Activated naive CD8-positive, alpha-beta T cell treated with anti-CD3 and anti-CD28 coated beads, Interleukin-2, amount 10 ng/mL, durations not matched to agents 7 days and 5 days (primary cell): ENCODE data around the gene PAX5. TPM values are rescaled to one million over a fixed set of nuclear protein-coding genes. Genes with fewer than 3 reads are reported as not detected.

Source experiments
- ATAC-seq: fragments of 150-1000 bp; cut with Tn5 transposase; one replicate; pipeline ENCODE4 v1.10.0; 2021; ENCODE audit warnings: low read depth, moderate library complexity
- POLR2A ChIA-PET: fragments of 350-600 bp; sonication (Branson Sonifier 250); formaldehyde crosslinking; loops from one replicate; lab custom pipeline; 2021; ENCODE audit warnings: antibody characterized with exemption; lab: Charles Lee
- DNase-seq: peaks from one replicate; pipeline ENCODE4 v3.0.0; 2021
- H3K27ac Mint-ChIP-seq: one replicate; pipeline ENCODE4 v1.8.0; 2022; ENCODE audit warnings: mild to moderate bottlenecking, mixed read lengths
- H3K27me3 Mint-ChIP-seq: one replicate; pipeline ENCODE4 v1.8.0; 2022; ENCODE audit warnings: mild to moderate bottlenecking, moderate library complexity, mixed read lengths
- H3K36me3 Mint-ChIP-seq: one replicate; pipeline ENCODE4 v1.8.0; 2021; ENCODE audit warnings: mild to moderate bottlenecking, mixed read lengths
- H3K4me1 Mint-ChIP-seq: one replicate; pipeline ENCODE4 v1.8.0; 2021; ENCODE audit warnings: mixed read lengths
- H3K4me3 Mint-ChIP-seq: one replicate; pipeline ENCODE4 v1.8.0; 2022; ENCODE audit warnings: mild to moderate bottlenecking, moderate library complexity, mixed read lengths
- H3K9me3 Mint-ChIP-seq: one replicate; pipeline ENCODE4 v1.8.0; 2021; ENCODE audit warnings: mixed read lengths
- total RNA-seq, 2 experiments: library from RNA; stranded (reverse); gene quantifications; one replicate each; pipeline ENCODE4 v1.2.3, GENCODE V29; 2021

PAX5 gene
- total RNA-seq, 2 experiments from 2014 or later: 0.89 to 1.1 TPM

DNA sequence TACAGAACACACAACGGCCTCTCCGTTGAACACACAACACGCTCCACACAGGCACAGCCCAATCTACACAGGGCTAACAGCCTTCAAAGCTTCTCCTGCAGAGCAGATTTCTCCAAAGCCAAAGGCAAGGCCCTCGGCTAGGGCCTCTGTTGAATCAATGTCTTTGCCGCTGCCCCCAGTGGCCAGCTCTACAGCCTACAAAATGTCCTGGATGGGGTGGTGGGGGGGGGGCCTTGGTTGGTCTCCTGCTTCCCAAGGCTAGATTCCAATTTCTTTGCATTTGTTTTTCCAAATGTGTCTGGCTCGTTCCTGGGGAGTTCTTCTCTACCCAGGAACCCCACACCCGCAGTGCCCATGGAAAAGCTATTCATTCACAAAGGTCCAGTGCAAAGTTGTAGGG lies 167.2 kb downstream of the PAX5 start:
- no peak overlapping the region for H3K4me3 Mint-ChIP-seq
- H3K36me3 Mint-ChIP-seq: no peaks in the 10 kb centered on the region
- peaks cover 5% of the 10 kb centered on the region for H3K27me3 Mint-ChIP-seq
- ATAC-seq: no peak
- DNase-seq: no peak
- no peaks in the 10 kb centered on the region for H3K4me1 Mint-ChIP-seq
- POLR2A ChIA-PET: no interaction called here
- H3K9me3 Mint-ChIP-seq: no peaks in the 10 kb centered on the region
- no peak overlapping the region for H3K27ac Mint-ChIP-seq

DNA sequence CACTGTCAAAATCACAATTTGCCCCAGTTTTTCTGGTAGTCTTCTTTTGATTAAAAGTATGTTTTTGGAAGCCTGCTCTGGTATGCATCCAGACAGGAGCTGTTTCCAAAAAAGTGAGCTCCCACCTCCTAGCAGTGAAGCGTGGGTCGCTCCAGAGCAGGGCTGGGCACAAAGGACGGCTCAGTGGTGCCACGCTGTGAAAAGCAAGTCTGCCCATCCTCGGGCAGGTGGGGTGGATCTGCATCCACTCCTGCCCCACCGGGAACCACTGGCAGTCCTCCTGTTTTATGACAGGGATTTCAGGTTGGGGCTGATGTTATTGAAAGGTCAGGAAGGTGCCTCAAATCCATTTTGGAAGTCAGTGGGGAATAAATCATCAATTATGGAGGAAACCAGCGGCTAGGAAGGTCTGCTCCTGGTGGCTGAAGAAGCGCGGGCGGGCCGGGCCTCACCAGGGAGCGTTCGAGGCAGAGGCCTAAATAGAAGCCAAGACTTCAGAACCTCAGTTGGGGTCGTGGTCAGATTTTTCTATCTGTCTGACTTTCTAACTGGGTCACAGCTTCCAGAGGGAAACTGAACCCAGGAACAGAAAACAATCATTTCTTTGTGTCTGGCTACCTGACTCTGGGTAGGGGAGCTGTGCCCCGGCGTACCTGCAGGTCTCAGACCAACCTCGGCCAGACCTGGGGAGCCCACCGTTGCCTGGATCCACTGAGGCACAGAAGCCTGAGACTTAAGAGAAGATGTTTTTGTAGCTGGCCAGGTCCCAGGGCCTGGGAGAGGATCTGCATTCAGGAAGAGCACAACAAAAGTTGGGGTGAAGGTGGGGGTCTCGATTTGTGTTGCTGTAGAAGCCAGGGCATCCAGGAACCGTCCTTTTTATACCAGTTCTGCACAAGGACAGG lies 168.1 kb downstream of the PAX5 start:
- Mint-ChIP-seq H3K27ac (no peak overlapping the region), H3K36me3 (no peaks in the 10 kb centered on the region), H3K9me3 (no peaks in the 10 kb centered on the region), H3K4me3 (no peak overlapping the region), H3K4me1 (no peaks in the 10 kb centered on the region), H3K27me3 (peaks cover 5% of the 10 kb centered on the region)
- ATAC-seq (no peak), DNase-seq (no peak)
- POLR2A ChIA-PET: no interaction called here

DNA sequence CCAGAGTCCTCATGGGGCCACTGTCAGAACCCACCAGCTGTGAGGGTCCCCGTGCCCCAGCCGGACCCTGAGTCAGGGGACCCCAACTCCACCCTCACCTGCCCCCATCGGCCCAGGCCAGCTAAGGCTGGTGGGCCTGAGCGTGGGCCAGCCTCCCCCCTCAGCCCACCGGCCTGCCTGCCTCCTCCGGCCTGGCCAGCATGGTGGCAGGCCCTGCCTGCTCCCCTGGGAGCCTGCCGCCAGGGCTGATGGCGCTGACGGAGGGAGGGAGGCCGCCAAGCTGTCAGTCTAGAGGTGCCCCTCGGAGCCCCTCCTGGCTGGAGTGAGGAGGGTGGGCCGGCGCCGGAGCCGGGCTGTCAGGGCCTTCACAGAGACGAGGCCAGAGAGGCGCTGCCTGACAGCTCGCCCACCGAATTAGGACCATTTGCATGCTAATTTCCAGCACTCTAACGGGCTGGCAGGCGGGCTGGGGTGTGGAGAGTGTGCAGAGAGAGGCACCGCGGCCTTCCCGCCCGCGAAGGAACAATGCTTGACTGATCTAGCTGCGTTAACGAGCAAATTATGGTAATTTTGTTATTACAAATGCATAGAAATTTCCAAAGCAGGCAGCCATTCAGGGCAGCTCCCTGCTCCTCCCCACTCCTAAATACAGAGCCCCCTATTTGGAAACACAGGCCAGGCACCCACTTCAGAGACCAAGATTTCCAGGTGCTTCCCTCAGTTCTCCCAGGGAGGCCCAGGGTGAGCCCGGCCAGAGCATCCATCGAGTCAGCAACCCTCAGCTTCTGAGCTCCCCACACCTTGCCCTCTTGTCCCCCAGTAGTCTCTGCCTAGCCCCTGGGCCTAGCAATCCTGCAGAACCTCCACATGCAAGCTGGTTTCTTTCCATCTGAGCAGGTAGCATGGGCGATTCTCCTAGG lies 169.3 kb downstream of the PAX5 start:
- Mint-ChIP-seq H3K27ac (no peak overlapping the region), H3K4me1 (no peaks in the 10 kb centered on the region), H3K36me3 (no peaks in the 10 kb centered on the region), H3K9me3 (no peaks in the 10 kb centered on the region), H3K4me3 (no peak overlapping the region), H3K27me3 (peaks cover 5% of the 10 kb centered on the region)
- no peak for DNase-seq
- no peak for ATAC-seq
- POLR2A ChIA-PET: no interaction called here

DNA sequence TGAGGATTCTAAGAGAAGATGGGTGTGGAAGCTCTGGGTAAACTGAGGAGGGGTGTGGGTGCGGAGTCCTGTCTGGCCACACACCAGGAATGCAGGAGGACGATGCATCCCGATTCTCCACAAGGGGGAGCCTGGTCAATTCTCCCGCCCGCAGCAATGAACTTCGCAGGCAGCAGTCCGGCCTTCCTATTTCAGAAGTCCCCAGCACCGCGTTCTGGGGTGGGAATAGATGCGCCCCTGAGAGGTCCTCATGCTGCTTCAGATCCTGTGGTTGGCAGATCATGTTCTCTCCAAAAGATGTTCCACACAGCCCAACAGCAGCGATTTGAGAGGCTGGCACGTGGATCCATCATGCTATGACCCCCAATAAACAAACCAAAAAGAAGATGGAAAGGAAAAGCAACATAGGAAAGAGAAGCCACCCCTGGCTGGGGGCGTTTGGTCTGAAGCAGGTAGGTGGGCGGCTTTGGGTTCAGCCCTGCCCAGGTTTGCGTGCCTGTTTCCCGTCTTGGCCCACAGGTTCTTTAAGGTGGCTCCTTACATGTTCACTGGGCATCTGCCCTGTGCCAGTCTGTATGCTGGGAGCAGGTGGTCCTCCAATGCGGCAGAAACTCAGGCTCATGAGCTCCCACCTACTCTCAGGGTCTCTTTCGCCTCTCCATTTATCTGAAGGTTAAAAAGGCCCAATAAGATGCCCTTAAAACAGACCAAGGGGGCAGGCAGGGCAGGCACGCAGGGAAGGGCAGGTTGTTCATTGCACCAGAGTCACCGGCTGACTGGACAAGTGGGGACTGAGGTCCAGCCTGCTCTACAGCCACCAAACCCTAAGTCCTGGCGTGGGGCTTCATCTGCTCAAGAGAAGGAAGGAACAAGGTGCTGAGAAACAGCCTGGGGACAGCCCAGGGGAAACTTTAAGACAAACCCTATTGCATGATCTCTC lies 171.6 kb downstream of the PAX5 start:
- peaks cover 10% of the 10 kb centered on the region for H3K27me3 Mint-ChIP-seq
- no peak for DNase-seq

DNA sequence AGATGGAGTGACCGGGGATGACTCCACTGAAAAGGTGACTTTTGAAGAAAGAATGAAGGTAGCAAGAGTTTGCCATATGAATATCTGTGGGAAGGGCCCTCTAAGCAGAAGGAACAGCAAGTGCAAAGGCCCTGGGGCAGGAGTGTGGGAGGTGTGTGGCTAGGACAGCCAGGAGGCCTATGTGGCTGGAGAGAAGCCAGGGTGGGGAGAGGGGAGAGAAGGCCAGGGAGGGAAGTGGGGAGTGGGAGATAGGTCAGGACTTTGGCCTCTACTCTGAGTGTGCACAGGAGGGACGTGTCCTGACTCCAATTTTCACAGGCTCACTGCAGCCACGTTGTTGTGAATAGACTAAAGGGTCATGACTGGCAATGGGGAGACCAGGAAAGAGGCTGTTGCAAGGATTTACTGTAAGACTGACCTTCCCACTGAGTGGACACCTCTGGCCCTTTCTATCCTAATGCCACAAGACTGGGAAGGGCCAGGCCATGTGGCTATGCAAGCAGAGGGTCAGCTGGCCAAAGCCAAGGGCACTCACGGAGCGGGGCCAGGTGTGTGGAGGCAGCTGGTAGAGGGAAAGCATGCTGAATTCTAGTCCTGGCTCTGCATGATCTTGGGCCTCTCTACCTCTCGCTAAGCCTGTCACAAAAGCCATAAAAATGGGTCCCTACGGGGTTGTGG lies 172.4 kb downstream of the PAX5 start:
- ATAC-seq (no peak), DNase-seq (no peak)
- Mint-ChIP-seq H3K36me3 (no peaks in the 10 kb centered on the region), H3K27me3 (peaks cover 10% of the 10 kb centered on the region), H3K27ac (no peak overlapping the region), H3K9me3 (no peaks in the 10 kb centered on the region), H3K4me3 (no peak overlapping the region), H3K4me1 (no peaks in the 10 kb centered on the region)
- POLR2A ChIA-PET: no interaction called here

More for the DNA sequence above, 171.6 kb downstream of the PAX5 start:
- Mint-ChIP-seq H3K36me3 (no peaks in the 10 kb centered on the region), H3K4me3 (no peak overlapping the region), H3K4me1 (no peaks in the 10 kb centered on the region), H3K27ac (no peak overlapping the region), H3K9me3 (no peaks in the 10 kb centered on the region)
- no peak for ATAC-seq
- POLR2A ChIA-PET: no interaction called here

DNA sequence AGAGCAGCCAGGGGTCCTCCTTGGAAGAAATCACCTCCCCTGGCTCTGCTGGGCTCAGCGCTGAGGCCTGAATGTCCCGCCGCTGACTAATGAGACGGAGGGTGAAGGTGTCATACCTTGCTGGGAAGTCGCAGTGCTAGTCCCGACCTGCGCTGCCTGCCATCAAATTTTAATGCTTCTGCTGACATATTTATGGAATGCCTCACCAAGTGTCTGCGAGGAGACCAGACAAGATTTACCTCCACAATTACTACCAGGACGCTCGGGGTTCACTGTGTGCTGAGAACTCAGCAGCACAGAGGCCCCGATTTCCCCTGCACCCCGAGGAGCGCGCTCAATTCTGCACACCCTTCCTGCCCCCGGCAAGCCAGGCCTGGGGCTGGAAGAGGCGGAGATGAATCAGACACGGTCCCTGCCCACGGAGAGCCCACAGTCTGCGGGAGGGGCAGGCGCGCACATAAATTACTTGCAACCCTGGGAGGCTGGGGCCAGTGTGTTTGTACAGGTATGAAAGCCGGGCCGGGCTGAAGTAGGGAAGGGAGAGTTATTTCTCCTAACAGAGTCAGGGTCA lies 175.2 kb downstream of the PAX5 start:
- POLR2A ChIA-PET: no interaction called here
- Mint-ChIP-seq H3K27ac (no peak overlapping the region), H3K9me3 (no peaks in the 10 kb centered on the region), H3K27me3 (peaks cover 11% of the 10 kb centered on the region), H3K36me3 (no peaks in the 10 kb centered on the region), H3K4me3 (no peak overlapping the region), H3K4me1 (peaks cover 11% of the 10 kb centered on the region)
- DNase-seq: no peak
- no peak for ATAC-seq

DNA sequence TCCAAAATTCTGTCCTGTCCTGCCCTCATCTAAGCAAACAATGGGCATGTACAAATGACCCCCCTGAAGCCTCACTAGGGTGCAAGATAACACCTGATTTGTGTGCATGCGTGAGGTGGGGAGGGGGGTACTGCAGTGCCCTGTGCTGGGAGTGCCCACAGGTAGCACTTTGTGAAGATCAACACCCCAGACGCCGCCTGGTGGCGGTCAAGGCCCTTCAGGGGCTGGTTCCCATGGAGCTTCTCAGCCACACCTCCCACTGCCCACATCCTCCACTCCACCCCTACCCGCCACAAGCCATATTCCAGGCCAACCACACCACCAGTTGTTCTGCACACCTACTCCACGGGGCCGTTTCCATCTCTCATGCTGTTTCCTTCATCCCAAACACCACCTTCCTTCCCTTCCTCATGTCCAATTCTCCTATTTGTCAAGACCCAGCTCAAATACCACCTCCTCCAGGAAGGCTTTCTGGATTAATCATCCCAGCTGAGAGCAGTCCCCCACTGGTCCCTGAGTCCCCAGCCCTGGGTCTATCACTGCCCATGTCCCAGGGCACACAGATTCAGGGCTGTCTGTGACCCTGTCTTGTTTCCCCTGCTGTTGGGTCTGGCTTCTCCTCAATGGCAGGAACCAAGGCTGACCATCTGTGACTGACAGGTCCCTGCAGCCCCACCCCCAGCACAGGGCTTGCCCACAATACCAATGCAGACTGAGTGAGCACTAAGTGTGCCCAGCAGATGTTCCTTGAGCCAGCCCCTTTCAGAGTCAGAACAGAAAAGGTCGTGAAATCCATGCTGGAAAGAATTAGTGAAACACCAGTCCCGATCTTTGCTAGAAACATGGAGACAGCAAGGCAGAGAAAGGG lies 178.4 kb downstream of the PAX5 start:
- Mint-ChIP-seq H3K27me3 (peaks cover 12% of the 10 kb centered on the region), H3K4me3 (peak overlapping the region; percentile 9), H3K9me3 (no peaks in the 10 kb centered on the region), H3K27ac (no peak overlapping the region), H3K36me3 (no peaks in the 10 kb centered on the region), H3K4me1 (peaks cover 11% of the 10 kb centered on the region)
- DNase-seq (peak; percentile 67), ATAC-seq (peak; percentile 88)
- POLR2A ChIA-PET: no interaction called here

DNA sequence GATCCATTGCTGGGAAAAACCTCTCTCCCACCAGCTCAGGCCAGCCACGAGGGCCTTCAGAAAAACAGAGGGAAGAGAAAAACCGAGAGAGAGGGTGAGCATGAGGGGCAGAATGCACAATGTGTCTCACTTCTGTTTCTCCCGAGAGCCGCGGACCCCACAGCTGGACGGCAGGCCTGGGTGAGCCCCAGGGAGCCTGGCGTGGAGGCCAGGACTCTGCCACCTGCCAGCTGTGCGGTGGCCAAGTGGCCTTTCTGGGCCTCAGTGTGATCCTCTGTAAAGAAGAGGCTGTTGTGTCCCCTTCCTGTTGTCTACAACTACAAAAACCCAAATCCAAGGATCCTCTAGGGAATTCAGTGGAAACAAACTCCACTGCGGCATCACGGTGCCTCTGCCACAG lies 179.3 kb downstream of the PAX5 start:
- H3K9me3 Mint-ChIP-seq: no peaks in the 10 kb centered on the region
- peaks cover 11% of the 10 kb centered on the region for H3K4me1 Mint-ChIP-seq
- DNase-seq (no peak), ATAC-seq (no peak)
- H3K27ac Mint-ChIP-seq: no peak overlapping the region
- H3K27me3 Mint-ChIP-seq: peaks cover 12% of the 10 kb centered on the region
- POLR2A ChIA-PET: no interaction called here
- no peaks in the 10 kb centered on the region for H3K36me3 Mint-ChIP-seq
- H3K4me3 Mint-ChIP-seq: no peak overlapping the region

DNA sequence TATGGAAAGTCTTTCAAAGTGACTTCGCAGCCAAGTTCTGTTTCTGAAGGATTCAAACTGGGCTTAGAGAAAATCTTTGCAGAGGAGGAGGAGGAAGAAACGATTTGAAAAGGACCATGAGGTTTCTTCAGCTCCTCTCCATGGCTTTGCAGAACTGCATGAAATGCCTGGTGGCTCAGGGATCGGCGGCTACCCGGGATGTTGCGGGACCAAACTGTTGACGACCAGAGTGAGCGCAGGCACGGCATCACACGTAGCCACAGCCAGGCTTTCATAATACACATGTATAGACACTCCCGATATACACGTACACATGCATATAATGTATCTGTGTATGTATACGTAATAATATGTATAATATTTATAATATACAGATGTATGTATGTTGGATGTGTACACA lies 180.0 kb downstream of the PAX5 start:
- Mint-ChIP-seq H3K4me1 (peaks cover 11% of the 10 kb centered on the region), H3K9me3 (no peaks in the 10 kb centered on the region), H3K27ac (no peak overlapping the region), H3K27me3 (peaks cover 10% of the 10 kb centered on the region), H3K36me3 (no peaks in the 10 kb centered on the region), H3K4me3 (no peak overlapping the region)
- no peak for DNase-seq
- POLR2A ChIA-PET: no interaction called here
- ATAC-seq: no peak

DNA sequence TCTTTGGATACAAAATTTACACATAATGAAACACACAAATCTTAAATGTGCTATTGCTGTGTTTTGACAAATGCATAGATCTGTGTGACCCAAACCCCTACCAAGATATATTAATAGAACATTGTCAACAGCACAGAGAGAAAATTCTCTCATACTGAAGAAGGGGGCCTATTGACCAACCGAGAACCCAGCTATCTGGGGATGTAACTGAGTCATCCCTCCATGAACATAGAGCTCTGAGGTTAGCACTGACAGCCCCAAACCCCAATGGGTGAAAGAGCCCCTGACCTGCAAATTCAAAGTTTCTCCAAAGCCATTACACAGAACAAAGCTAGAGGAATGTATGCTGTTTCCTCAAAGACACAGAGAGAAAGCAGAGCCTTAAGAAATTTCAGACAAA lies 180.8 kb downstream of the PAX5 start:
- POLR2A ChIA-PET: no interaction called here
- Mint-ChIP-seq H3K27ac (no peak overlapping the region), H3K27me3 (peaks cover 5% of the 10 kb centered on the region), H3K9me3 (no peaks in the 10 kb centered on the region), H3K36me3 (no peaks in the 10 kb centered on the region), H3K4me1 (peaks cover 11% of the 10 kb centered on the region), H3K4me3 (no peak overlapping the region)
- DNase-seq (no peak), ATAC-seq (no peak)

DNA sequence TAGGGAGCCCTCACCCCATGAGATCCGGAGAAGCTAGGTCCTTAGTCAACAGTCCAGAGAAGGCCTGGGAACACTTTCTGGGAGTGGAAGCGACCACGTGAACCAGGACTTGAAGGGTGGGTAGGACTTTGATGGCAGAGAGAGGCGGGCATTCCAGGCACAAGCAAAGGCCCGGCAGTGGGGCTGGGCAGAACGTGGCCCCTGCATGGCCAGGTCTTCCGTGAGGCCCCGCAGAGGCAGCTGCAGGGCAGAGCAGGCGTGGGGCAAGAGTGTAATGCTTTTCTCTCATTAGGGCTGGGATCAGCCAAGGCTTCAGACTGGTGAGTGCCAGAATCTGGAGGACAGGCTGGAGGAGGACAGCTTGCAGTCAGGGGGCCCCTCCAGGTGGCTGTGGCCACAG lies 184.1 kb downstream of the PAX5 start:
- H3K27ac Mint-ChIP-seq: no peak overlapping the region
- no peak overlapping the region for H3K4me3 Mint-ChIP-seq
- ATAC-seq (no peak), DNase-seq (no peak)
- POLR2A ChIA-PET: no interaction called here
- H3K27me3 Mint-ChIP-seq: peaks cover 5% of the 10 kb centered on the region
- H3K36me3 Mint-ChIP-seq: no peaks in the 10 kb centered on the region
- H3K4me1 Mint-ChIP-seq: no peaks in the 10 kb centered on the region
- H3K9me3 Mint-ChIP-seq: no peaks in the 10 kb centered on the region
